ENCODE data around the gene CHRNB4.
"Not testable (repeated sequence)": the region's sequence is repeated elsewhere in the genome, so short reads cannot be mapped to it uniquely, and the experiment has no call there.

The CHRNB4 gene, protein sequence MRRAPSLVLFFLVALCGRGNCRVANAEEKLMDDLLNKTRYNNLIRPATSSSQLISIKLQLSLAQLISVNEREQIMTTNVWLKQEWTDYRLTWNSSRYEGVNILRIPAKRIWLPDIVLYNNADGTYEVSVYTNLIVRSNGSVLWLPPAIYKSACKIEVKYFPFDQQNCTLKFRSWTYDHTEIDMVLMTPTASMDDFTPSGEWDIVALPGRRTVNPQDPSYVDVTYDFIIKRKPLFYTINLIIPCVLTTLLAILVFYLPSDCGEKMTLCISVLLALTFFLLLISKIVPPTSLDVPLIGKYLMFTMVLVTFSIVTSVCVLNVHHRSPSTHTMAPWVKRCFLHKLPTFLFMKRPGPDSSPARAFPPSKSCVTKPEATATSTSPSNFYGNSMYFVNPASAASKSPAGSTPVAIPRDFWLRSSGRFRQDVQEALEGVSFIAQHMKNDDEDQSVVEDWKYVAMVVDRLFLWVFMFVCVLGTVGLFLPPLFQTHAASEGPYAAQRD

DNA sequence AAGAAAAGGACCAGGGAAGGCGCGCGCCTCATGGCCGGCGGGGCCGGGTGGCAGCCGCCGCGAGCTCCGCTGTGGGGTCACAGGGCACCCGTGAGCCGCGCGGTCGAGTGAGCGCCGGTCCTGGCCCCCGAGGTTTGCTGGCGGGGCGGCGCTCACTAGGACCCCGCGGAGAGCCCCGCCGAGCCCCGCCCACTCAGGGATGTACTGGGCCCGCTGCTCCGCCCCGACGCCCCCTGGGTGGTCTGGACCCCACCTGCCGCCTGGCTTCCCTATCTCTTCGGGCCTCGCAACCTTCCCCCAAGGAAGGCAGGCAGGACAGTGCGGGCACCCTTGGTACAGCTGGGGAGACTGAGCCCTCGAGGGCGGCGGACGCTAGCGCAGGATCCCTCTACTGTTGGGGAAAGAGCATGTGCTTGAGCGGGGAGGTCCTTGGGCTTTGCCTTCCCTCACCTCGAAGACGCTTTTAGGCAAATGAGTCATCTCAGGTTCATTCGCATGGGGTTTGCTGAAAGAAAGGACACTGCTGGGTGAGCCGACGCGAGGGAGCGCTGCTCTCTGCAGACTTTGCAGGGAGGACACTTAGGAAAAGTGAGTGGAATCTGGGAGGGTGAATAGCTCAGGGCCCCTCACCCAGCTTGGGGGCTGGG, at the start of gene CHRNB4:
Gene CHRNB4, minus strand, starts transcription at position 109 of the 647 bp plus-strand sequence. Its CDS starts 77 bp downstream, at position 32.
- H3K27ac ChIP-seq: no peak within 1 kb of the TSS
- TF ChIP-seq, protein P1, sequence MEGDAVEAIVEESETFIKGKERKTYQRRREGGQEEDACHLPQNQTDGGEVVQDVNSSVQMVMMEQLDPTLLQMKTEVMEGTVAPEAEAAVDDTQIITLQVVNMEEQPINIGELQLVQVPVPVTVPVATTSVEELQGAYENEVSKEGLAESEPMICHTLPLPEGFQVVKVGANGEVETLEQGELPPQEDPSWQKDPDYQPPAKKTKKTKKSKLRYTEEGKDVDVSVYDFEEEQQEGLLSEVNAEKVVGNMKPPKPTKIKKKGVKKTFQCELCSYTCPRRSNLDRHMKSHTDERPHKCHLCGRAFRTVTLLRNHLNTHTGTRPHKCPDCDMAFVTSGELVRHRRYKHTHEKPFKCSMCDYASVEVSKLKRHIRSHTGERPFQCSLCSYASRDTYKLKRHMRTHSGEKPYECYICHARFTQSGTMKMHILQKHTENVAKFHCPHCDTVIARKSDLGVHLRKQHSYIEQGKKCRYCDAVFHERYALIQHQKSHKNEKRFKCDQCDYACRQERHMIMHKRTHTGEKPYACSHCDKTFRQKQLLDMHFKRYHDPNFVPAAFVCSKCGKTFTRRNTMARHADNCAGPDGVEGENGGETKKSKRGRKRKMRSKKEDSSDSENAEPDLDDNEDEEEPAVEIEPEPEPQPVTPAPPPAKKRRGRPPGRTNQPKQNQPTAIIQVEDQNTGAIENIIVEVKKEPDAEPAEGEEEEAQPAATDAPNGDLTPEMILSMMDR (conservative IDR thresholded peaks at IDR 0.05): no peak
- TF ChIP-seq ZFX (IDR thresholded peaks at IDR 0.05): no peak

DNA sequence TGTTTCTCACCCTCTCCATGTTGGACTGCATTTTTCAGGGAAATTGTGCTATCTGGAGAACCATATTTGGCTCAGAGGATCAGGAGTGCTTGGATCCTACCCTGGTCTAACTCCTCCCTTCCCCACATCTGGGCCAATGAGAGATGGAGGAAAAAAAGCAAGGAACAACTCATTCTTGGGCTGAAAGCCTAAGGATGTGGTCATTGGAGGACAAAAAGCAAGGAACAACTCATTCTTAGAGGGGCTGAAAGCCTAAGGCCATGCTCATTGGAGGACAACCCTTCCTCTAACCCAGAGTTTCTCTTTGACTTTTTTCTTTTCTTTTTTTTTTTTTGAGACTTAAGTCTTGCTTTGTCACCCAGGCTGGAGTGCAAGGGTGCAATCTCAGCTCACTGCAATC, 48.6 kb upstream of the CHRNB4 start:
- TF ChIP-seq, protein P1 (conservative IDR thresholded peaks at IDR 0.05): no peak
- no peak for TF ChIP-seq ZFX (IDR thresholded peaks at IDR 0.05)
- H3K27ac ChIP-seq: no peak overlapping the region

DNA sequence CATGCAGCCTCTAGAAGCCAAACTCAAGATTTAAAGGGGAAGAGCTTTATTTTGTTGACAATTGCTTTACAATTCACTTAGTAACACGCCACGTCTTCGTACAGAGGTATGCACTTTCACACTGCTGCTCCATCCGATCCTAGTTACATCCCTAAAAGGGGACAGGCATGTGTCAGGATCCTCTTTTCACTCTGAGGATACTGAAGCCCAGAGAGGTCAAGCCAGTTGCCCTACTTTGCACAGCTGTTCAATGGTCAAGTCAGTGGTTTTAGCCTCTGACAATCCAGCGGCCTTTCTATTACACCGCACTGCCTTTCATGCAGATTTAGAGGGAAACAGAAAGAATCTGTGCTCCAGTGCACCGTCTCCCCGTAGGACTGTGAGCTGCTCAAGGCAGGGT, 44.9 kb upstream of the CHRNB4 start:
- no peak for TF ChIP-seq ZFX (IDR thresholded peaks at IDR 0.05)
- TF ChIP-seq, protein P1 (conservative IDR thresholded peaks at IDR 0.05): no peak
- H3K27ac ChIP-seq: no peak overlapping the region

DNA sequence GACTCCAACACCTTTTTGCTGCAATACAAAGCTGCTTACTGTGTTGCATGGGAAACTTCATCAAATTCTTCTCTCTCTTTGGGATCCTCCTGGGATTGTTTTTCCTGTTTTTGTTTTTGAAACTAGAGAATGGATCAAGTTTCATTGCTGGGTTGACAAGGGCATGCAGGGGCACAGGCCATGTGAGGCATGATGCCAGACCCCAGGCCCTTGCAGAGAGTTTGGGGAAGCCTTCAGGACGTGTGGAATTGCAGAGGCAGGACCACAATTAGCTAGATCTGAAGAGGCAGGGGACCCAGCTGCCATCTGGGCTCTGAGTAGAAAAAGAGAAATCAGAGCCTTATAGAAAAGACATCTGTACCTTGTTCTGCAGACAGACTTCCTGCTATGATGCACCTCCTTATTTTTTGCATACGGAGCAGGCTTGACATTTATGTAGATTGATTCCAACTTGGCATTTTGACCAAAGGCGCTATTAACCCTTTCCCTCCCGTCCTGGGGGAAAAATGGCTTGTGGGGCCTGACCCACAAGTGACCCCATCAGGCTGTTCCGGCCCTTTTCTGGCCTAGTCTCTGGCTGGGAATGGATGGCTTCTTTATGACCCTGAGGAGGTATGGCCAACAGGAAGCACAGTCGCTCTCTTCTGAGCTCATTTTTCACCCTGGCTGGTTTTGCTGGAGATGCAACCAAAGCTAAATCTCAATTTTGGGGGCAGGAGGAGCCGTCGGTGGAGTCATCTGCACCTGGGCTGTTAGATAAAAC, 44.3 kb upstream of the CHRNB4 start:
- TF ChIP-seq, protein P1 (conservative IDR thresholded peaks at IDR 0.05): no peak
- no peak for TF ChIP-seq ZFX (IDR thresholded peaks at IDR 0.05)

DNA sequence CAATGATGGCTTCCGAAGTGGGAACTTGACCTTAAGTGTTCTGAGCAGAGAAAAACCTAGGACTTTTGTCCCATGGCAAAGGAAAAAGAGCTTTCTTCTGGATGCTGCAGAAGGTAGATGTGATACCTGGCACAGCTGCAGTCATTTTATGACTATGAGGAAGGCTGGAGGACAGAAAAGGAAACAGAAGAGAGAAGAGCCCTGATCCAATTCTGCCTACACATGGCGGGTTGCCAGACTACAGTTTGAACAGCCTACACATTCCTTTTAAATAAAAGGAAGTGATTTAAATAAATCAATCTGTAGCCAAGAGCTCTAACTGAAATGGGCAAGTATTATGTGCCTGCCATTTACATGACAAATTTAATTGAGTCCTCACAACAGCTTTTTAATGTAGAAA, 43.6 kb upstream of the CHRNB4 start:
- TF ChIP-seq ZFX (IDR thresholded peaks at IDR 0.05): no peak
- TF ChIP-seq, protein P1 (conservative IDR thresholded peaks at IDR 0.05): no peak
- H3K27ac ChIP-seq: no peak overlapping the region

More for the DNA sequence above, 44.3 kb upstream of the CHRNB4 start:
- no peak overlapping the region for H3K27ac ChIP-seq

DNA sequence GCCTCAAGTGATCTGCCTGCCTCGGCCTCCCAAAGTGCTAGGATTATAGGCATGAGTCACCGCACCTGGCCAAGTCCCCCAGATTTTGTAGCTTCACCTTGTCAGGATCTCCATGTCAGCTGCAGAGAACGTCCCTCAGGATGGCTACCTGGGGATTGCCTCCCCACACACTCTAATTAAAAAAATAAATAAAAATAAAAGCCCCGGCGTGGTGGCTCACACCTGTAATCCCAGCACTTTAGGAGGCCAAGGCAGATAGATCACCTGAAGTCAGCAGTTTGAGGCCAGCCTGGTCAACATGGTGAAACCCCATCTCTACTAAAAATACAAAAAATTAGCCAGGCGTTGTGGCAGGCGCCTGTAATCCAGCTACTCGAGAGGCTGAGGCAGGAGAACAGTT, 42.6 kb upstream of the CHRNB4 start:
- not testable (repeated sequence) for H3K27ac ChIP-seq

DNA sequence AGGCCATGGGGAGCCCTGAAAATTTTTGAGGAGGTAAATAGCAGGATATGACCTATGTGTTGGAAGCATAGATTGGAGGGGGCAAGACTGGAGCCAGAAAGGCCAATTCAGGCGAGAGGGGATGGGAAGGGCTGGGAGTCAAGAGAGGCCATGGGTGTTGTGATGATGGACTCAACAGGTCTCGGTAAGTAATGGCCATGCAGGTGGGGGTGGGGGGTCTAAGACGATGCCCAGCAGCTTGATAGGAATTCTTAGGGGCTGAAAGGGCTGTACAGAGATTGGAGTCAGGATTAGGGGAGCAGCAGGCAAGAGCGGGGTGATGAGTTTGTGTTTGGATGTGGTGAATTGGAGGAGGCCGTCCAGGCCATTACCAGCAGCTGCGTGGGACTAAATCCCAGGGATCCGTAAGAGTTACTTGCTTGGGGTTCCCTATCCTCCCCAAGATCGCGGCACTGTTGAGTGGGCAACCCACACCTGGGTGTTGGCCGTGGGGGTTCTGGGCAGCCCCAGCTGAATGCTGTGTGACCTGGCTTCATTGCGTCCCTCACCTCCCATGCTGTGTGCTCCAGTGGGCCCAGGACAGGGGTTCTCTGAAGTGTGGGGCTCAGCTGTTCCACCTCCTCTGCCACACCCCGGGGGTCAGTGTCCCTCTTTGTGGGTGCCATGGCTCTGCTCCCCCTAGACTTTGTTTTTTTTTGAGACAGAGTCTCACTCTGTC, 41.8 kb upstream of the CHRNB4 start:
- TF ChIP-seq, protein P1 (conservative IDR thresholded peaks at IDR 0.05): no peak
- no peak for TF ChIP-seq ZFX (IDR thresholded peaks at IDR 0.05)
- H3K27ac ChIP-seq: no peak overlapping the region
